ENCODE data around the gene C11orf97.

DNA sequence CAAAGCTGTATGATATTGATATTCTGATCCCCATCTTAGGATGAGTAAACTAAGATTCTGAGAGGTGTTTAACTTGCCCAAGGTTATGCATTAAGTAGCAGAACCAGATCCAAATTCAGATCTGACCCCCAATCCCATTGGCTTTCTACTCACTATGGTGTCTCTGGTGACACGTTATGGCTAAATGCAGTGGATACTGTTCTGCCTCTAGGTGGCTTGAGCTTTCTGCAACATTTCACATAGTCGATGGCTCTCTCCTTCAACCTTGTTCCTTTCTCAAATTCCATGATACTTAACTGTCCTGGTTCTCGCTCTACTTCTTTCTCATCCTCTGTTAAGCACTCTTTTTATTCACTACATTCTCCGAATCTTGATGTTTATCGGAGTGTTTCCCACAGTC is 9.4 kb downstream of the C11orf97 start:
- TF ChIP-seq, protein P1, sequence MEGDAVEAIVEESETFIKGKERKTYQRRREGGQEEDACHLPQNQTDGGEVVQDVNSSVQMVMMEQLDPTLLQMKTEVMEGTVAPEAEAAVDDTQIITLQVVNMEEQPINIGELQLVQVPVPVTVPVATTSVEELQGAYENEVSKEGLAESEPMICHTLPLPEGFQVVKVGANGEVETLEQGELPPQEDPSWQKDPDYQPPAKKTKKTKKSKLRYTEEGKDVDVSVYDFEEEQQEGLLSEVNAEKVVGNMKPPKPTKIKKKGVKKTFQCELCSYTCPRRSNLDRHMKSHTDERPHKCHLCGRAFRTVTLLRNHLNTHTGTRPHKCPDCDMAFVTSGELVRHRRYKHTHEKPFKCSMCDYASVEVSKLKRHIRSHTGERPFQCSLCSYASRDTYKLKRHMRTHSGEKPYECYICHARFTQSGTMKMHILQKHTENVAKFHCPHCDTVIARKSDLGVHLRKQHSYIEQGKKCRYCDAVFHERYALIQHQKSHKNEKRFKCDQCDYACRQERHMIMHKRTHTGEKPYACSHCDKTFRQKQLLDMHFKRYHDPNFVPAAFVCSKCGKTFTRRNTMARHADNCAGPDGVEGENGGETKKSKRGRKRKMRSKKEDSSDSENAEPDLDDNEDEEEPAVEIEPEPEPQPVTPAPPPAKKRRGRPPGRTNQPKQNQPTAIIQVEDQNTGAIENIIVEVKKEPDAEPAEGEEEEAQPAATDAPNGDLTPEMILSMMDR (IDR thresholded peaks at IDR 0.05), result no peak
- no peak for TF ChIP-seq EZH2 (IDR thresholded peaks at IDR 0.05; ENCODE audit: borderline replicate concordance, insufficient read depth, low read depth, low read length, poor library complexity, severe bottlenecking)
